HCT116 (cell line): ENCODE results near the gene MRFAP1.

ENCODE experiments used
- ATF3 ChIP-seq: IDR thresholded peaks from 2 replicates; pipeline ENCODE4 v1.6.1; 2012
- CBX3 ChIP-seq: IDR thresholded peaks from 2 replicates; pipeline ENCODE4 v1.6.1; 2012; ENCODE audit warnings: low read depth
- CEBPB ChIP-seq: IDR thresholded peaks from 2 replicates; pipeline ENCODE4 v1.6.1; 2012; ENCODE audit warnings: low read depth
- ELF1 ChIP-seq: IDR thresholded peaks from 2 replicates; pipeline ENCODE4 v1.6.1; 2012; ENCODE audit warnings: low read depth, borderline replicate concordance
- EZH2 ChIP-seq: fragments of 200-600 bp; sonication (generic); IDR thresholded peaks from 2 replicates; pipeline ENCODE4 v1.6.1; 2017; ENCODE audit warnings: antibody characterized with exemption, mixed run types
- FOSL1 ChIP-seq: IDR thresholded peaks from 2 replicates; pipeline ENCODE4 v1.6.1; 2012; ENCODE audit warnings: low read depth
- POLR2A ChIP-seq: IDR thresholded peaks from 2 replicates; pipeline ENCODE4 v1.7.0; 2011; ENCODE audit warnings: borderline replicate concordance; ENCODE audit not compliant: insufficient read depth, insufficient read length; ENCODE audit errors: extremely low read depth
- RAD21 ChIP-seq: IDR thresholded peaks from 2 replicates; pipeline ENCODE4 v1.6.1; 2012; ENCODE audit warnings: low read depth, mild to moderate bottlenecking
- TCF7L2 ChIP-seq: IDR thresholded peaks from 2 replicates; pipeline ENCODE4 v1.7.0; 2011; ENCODE audit warnings: borderline replicate concordance, inconsistent platforms; ENCODE audit not compliant: insufficient read depth, insufficient read length; ENCODE audit errors: extremely low read depth
- YY1 ChIP-seq: IDR thresholded peaks from 2 replicates; pipeline ENCODE4 v1.6.1; 2011; ENCODE audit warnings: low read length, low read depth, moderate library complexity, mild to moderate bottlenecking; ENCODE audit not compliant: insufficient replicate concordance; ENCODE audit errors: extremely low read depth
- ZBTB33 ChIP-seq: IDR thresholded peaks from 2 replicates; pipeline ENCODE4 v1.6.1; 2011; ENCODE audit warnings: mild to moderate bottlenecking, low read length, moderate library complexity; ENCODE audit not compliant: insufficient replicate concordance; ENCODE audit errors: extremely low read depth
- ZNF274 ChIP-seq: fragments of 200-500 bp; sonication (Bioruptor generic); IDR thresholded peaks from 2 replicates; pipeline ENCODE4 v1.6.1; 2014; ENCODE audit warnings: mild to moderate bottlenecking, low read depth, low read length, inconsistent platforms
- TF ChIP-seq, protein P1 (sequence below), 3 experiments: fragments of 200-600 bp in 1 of 3; sonication (generic) in 1 of 3; IDR thresholded peaks in 2 of 3; conservative IDR thresholded peaks in 1 of 3; 2 replicates each; pipeline ENCODE4 v1.5.1; 2012 to 2017; ENCODE audit warnings: low read depth in 2 of 3, low read length in 2 of 3, antibody characterized with exemption in 1 of 3, borderline replicate concordance in 1 of 3, control low read depth in 1 of 3, mild to moderate bottlenecking in 1 of 3, mixed read lengths in 1 of 3, mixed run types in 1 of 3, moderate library complexity in 1 of 3; ENCODE audit not compliant: insufficient read depth in 1 of 3
- TF ChIP-seq, protein P2 (sequence below): IDR thresholded peaks from 2 replicates; pipeline ENCODE4 v1.6.1; 2012; ENCODE audit warnings: low read depth

GRCh38 chr4:6616087-6616995 lies 24.1 kb upstream of the MRFAP1 start:
- no peak for TF ChIP-seq EZH2
- TF ChIP-seq ZBTB33 = no peak
- TF ChIP-seq, protein P1, sequence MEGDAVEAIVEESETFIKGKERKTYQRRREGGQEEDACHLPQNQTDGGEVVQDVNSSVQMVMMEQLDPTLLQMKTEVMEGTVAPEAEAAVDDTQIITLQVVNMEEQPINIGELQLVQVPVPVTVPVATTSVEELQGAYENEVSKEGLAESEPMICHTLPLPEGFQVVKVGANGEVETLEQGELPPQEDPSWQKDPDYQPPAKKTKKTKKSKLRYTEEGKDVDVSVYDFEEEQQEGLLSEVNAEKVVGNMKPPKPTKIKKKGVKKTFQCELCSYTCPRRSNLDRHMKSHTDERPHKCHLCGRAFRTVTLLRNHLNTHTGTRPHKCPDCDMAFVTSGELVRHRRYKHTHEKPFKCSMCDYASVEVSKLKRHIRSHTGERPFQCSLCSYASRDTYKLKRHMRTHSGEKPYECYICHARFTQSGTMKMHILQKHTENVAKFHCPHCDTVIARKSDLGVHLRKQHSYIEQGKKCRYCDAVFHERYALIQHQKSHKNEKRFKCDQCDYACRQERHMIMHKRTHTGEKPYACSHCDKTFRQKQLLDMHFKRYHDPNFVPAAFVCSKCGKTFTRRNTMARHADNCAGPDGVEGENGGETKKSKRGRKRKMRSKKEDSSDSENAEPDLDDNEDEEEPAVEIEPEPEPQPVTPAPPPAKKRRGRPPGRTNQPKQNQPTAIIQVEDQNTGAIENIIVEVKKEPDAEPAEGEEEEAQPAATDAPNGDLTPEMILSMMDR (IDR thresholded peaks at IDR 0.05 in 2 of 3, conservative IDR thresholded peaks at IDR 0.05 in 1 of 3; ENCODE audit: borderline replicate concordance in 1 of 3, insufficient read depth in 1 of 3, low read depth in 2 of 3, low read length in 2 of 3) = peak in 1 of 3 experiments; percentile 10; a peak in 1 of 6 replicates
- TF ChIP-seq ELF1 = no peak
- TF ChIP-seq, protein P2, sequence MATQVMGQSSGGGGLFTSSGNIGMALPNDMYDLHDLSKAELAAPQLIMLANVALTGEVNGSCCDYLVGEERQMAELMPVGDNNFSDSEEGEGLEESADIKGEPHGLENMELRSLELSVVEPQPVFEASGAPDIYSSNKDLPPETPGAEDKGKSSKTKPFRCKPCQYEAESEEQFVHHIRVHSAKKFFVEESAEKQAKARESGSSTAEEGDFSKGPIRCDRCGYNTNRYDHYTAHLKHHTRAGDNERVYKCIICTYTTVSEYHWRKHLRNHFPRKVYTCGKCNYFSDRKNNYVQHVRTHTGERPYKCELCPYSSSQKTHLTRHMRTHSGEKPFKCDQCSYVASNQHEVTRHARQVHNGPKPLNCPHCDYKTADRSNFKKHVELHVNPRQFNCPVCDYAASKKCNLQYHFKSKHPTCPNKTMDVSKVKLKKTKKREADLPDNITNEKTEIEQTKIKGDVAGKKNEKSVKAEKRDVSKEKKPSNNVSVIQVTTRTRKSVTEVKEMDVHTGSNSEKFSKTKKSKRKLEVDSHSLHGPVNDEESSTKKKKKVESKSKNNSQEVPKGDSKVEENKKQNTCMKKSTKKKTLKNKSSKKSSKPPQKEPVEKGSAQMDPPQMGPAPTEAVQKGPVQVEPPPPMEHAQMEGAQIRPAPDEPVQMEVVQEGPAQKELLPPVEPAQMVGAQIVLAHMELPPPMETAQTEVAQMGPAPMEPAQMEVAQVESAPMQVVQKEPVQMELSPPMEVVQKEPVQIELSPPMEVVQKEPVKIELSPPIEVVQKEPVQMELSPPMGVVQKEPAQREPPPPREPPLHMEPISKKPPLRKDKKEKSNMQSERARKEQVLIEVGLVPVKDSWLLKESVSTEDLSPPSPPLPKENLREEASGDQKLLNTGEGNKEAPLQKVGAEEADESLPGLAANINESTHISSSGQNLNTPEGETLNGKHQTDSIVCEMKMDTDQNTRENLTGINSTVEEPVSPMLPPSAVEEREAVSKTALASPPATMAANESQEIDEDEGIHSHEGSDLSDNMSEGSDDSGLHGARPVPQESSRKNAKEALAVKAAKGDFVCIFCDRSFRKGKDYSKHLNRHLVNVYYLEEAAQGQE = no peak
- no peak for TF ChIP-seq TCF7L2
- TF ChIP-seq RAD21 = no peak
- no peak for TF ChIP-seq CBX3
- no peak for TF ChIP-seq POLR2A
- TF ChIP-seq YY1 = no peak
- TF ChIP-seq CEBPB = no peak
- no peak for TF ChIP-seq ZNF274
- TF ChIP-seq ATF3 = no peak
- no peak for TF ChIP-seq FOSL1
